GM10266 (cell line): ENCODE results near the gene NCKAP5.
"Not testable (repeated sequence)": the region's sequence is repeated elsewhere in the genome, so short reads cannot be mapped to it uniquely, and the experiment has no call there.

Experiments used
- DNase-seq: peaks from one replicate; pipeline ENCODE4 v3.0.0; 2012; ENCODE audit errors: extremely low spot score
- CTCF ChIP-seq: IDR thresholded peaks from 2 replicates; pipeline ENCODE4 v1.5.1; 2012; ENCODE audit warnings: mild to moderate bottlenecking, low read depth; ENCODE audit not compliant: control insufficient read depth, insufficient read depth; ENCODE audit errors: missing control alignments

The NCKAP5 gene

GRCh38 chr2:132703396-132703795 is 864.9 kb downstream of the NCKAP5 start:
- no peak for TF ChIP-seq CTCF
- DNase-seq = no peak

GRCh38 chr2:132701810-132702209 is 866.5 kb downstream of the NCKAP5 start:
- DNase-seq = no peak
- TF ChIP-seq CTCF = no peak

GRCh38 chr2:132699802-132700201 is 868.5 kb downstream of the NCKAP5 start:
- not testable (repeated sequence) for DNase-seq

- DNase-seq = not testable (repeated sequence)
Observed at GRCh38 chr2:132698347-132698746, 869.9 kb downstream of the NCKAP5 start.

GRCh38 chr2:132697556-132698205 is 870.6 kb downstream of the NCKAP5 start:
- DNase-seq = no peak
- TF ChIP-seq CTCF = no peak

- no peak for DNase-seq
- no peak for TF ChIP-seq CTCF
Observed at GRCh38 chr2:132692816-132693215, 875.4 kb downstream of the NCKAP5 start.

GRCh38 chr2:132691556-132691955 is 876.7 kb downstream of the NCKAP5 start:
- TF ChIP-seq CTCF = no peak
- DNase-seq = no peak

GRCh38 chr2:132690664-132691303 is 877.5 kb downstream of the NCKAP5 start:
- no peak for TF ChIP-seq CTCF
- DNase-seq = no peak
